ENCODE data around the gene HSPH1.

GRCh38 chr13:31196992-31197391 lies 35.3 kb upstream of the HSPH1 start:
- TF ChIP-seq POLR2AphosphoS5 (IDR thresholded peaks at IDR 0.05), result no peak
- TF ChIP-seq CTCF (IDR thresholded peaks at IDR 0.05), result no peak
- TF ChIP-seq POLR2A (IDR thresholded peaks at IDR 0.05), result no peak
- TF ChIP-seq EP300 (IDR thresholded peaks at IDR 0.05), result no peak

All from gastroesophageal sphincter (tissue), 3 donors.